Adrenal gland (tissue), 12 donors: ENCODE data around the gene ZSCAN1. TPM values are rescaled to one million over a fixed set of nuclear protein-coding genes. Genes with fewer than 3 reads are reported as not detected.
"Not testable (repeated sequence)": the region's sequence is repeated elsewhere in the genome, so short reads cannot be mapped to it uniquely, and the experiment has no call there.

Experiments
- DNase-seq, 7 donors: peaks; one replicate each; pipeline ENCODE4 v3.0.0-alpha.2; 2019 to 2020
- H3K27ac ChIP-seq, 5 donors: fragments of 200-600 bp; sonication (generic) in 4 of 5; 1 replicate in 3 of 5; 2 replicates in 2 of 5; pipeline versions ENCODE4 v1.5.1 to v1.8.0; 2016 to 2020; ENCODE audit warnings: mild to moderate bottlenecking in 1 of 5
- H3K27me3 ChIP-seq: fragments of 200-600 bp; 2 replicates; pipeline ENCODE4 v1.8.0; 2021
- H3K36me3 ChIP-seq, 2 donors: fragments of 200-600 bp; replicated peaks in 1 of 2; 1 replicate in 1 of 2; 2 replicates in 1 of 2; pipeline versions ENCODE4 v1.5.1 to v1.8.0; 2018 to 2022
- H3K4me1 ChIP-seq, 2 donors: fragments of 200-600 bp; replicated peaks in 1 of 2; 1 replicate in 1 of 2; 2 replicates in 1 of 2; pipeline versions ENCODE4 v1.5.1 to v1.8.0; 2018 to 2021
- H3K4me3 ChIP-seq, 4 donors: fragments of 200-600 bp; sonication (generic) in 3 of 4; one replicate each; pipeline ENCODE4 v1.5.1; 2016 to 2018
- H3K9me3 ChIP-seq, 3 donors: fragments of 200-600 bp; sonication (generic) in 1 of 3; replicated peaks in 1 of 3; 1 replicate in 2 of 3; 2 replicates in 1 of 3; pipeline versions ENCODE4 v1.5.1 to v1.8.0; 2016 to 2021
- POLR2A ChIP-seq, 2 donors: fragments of 450-650 bp; IDR thresholded peaks; one replicate each; pipeline ENCODE4 v1.6.1; 2017; ENCODE audit warnings: antibody characterized with exemption in 2 of 2, mild to moderate bottlenecking in 2 of 2, moderate library complexity in 1 of 2
- WGBS, 4 donors: extraction: QIAGEN DNeasy Blood & Tissue Kit in 2 of 4; methylation state at CpG; one replicate each; pipeline versions ENCODE4 v1.1.5 to v1.1.7; 2013 to 2017; 5-methylcytosine and 5-hydroxymethylcytosine counted together
- intact Hi-C, 2 donors: fragments of 100-400 bp; cut with DNase I; formaldehyde crosslinking; loops; one replicate each; pipeline versions ENCODE4 v1.14.1 to v1.15.0; 2022 to 2023
- polyA plus RNA-seq, 3 donors: library from polyadenylated mRNA; stranded (reverse); fragments of 200-250 nt in 2 of 3; fragments of 350-450 nt in 1 of 3; fragmentation: Illumina TruSeq in 1 of 3; extraction: RNeasy Lipid Tissue Mini Kit (QIAGEN cat#74804) in 1 of 3; gene quantifications; one replicate each; pipeline ENCODE4 v1.2.3, GENCODE V29; 2013 to 2014
- total RNA-seq, 9 donors: library from RNA; depleted of rRNA in 4 of 9; stranded (reverse); fragments of >200 nt in 4 of 9; fragments of 120-200 nt in 1 of 9; fragmentation: NEBNext Ultra II Directional in 1 of 9; extraction: Animal tissue kit (Norgen Biotek cat#: 25700) in 1 of 9; gene quantifications; one replicate each; pipeline versions ENCODE4 v1.1.0 to v1.2.4, GENCODE V29; 2013 to 2023
- TF ChIP-seq, protein P1 (sequence below), 6 experiments: fragments of 450-650 bp in 4 of 6; fragments of 200-600 bp in 2 of 6; sonication (generic) in 1 of 6; IDR thresholded peaks; 1 replicate in 5 of 6; 2 replicates in 1 of 6; pipeline versions ENCODE4 v1.5.1 to v1.8.0; 2016 to 2021; ENCODE audit warnings: antibody characterized with exemption in 6 of 6, mild to moderate bottlenecking in 2 of 6, moderate library complexity in 1 of 6
- donor health status: healthy with polysubstance abuse.
- donor health status: Bipolar disorder and iron deficiency.
- donor health status: DM: yes; HTN: yes; CAD: no.
- donor health status: DM: no; HTN: no; CAD: no.
- donor health status: DM: no; HTN: no; CAD: no.
- donor health status: DM: yes; HTN: yes; CAD: no.

The ZSCAN1 gene
- total and polyA plus RNA-seq, 12 donors = 0.13 to 4.3 (median 0.78) TPM; not detected in 5

DNA sequence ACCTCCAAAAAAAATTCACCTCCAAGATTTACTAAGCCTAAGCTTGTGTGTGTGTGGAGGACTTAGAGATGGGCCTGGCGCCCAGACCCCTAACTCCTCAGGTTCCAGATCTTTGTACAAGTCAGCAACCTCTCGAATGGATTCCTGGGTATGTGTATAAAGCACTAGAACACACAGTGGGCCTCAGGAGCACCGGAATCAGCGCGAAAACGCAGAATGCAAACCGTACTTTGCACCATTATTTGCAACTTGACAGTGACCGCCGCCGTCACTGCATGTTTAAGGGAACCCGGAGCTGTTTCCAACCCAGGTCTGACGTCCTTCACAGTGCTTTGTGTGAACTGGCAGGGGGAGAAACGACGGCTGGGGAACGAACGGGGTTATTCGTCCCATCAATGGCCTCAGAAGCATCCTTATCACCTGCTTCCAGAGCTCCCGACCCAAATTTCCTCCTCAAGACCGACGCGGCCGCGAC is 31.9 kb upstream of the ZSCAN1 start:
- WGBS, 4 donors = 2 to 7% (median 5%) methylated on average over 12 to 23 of the region's 23 CpGs
- DNase-seq = peak in 5 of 7 donors; percentile 23 to 59 (median 34)
- Histone ChIP-seq H3K27ac (peak overlapping the region; percentile 6 to 91 (median 86)), H3K27me3 (no peaks in the 10 kb centered on the region), H3K9me3 (peaks cover 0 to 50% (median 0%) of the 10 kb centered on the region in 3 donors), H3K4me1 (peaks cover 5 to 13% of the 10 kb centered on the region in 2 donors), H3K4me3 (peak overlapping the region; percentile 27 to 95 (median 66)), H3K36me3 (peaks cover 0 to 33% of the 10 kb centered on the region in 2 donors)
- TF ChIP-seq POLR2A (IDR thresholded peaks at IDR 0.05) = no peak
- TF ChIP-seq, protein P1, sequence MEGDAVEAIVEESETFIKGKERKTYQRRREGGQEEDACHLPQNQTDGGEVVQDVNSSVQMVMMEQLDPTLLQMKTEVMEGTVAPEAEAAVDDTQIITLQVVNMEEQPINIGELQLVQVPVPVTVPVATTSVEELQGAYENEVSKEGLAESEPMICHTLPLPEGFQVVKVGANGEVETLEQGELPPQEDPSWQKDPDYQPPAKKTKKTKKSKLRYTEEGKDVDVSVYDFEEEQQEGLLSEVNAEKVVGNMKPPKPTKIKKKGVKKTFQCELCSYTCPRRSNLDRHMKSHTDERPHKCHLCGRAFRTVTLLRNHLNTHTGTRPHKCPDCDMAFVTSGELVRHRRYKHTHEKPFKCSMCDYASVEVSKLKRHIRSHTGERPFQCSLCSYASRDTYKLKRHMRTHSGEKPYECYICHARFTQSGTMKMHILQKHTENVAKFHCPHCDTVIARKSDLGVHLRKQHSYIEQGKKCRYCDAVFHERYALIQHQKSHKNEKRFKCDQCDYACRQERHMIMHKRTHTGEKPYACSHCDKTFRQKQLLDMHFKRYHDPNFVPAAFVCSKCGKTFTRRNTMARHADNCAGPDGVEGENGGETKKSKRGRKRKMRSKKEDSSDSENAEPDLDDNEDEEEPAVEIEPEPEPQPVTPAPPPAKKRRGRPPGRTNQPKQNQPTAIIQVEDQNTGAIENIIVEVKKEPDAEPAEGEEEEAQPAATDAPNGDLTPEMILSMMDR (IDR thresholded peaks at IDR 0.05) = no peak
- intact Hi-C loops = no loop called here

DNA sequence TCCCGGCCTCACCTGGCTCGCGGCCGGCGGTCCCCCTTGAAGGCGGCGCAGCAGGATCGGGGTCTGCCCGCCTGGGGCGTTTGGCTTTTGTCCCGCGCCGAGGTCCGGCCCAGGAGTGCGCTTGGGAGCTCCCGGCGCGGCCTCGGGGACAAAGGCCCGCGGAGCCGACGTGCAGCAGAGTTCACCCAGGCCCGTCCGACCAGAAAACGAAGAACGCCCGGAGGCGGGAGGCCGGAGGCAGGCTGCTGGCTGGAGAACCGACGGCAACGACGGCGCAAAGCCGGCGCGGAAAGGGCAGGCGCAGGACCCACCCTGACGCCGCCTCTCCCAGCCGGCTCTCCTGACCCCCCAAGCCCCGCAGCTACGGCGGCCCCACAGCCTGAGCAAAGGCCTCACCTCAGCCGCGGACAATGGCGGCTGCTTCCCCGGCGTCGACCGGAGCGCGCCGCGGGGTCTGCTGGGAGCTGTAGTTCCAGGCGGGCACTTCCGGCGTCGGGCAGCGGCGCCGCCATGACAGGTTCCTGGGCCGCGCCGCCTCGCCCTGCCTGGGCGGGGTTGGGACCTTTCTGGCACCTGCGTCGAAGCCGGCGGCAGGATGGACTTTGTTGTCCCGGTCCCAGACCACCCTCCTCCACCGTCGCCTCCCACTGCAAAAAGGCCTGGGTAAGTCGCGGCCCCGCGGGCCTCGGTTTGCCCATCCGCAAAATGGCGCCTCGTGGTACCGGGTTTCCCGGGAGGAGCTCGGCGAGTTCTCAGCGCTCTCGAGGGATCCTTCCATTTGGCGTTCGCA is 31.2 kb upstream of the ZSCAN1 start, which contains the start of gene ZNF606:
ZNF606 (minus strand) TSS at position 437 of the 790 bp plus-strand sequence. CDS start 1,501 bp downstream, outside the sequence.
- peak; percentile 79 to 88 (median 87) for DNase-seq
- WGBS, 4 donors = 1% methylated on average over 29 to 91 of the region's 91 CpGs
- peaks cover 0 to 30% of the 10 kb centered on the region in 2 donors for H3K36me3 ChIP-seq
- intact Hi-C loops = no loop called here
- no peaks in the 10 kb centered on the region for H3K27me3 ChIP-seq
- peaks cover 0 to 51% (median 0%) of the 10 kb centered on the region in 3 donors for H3K9me3 ChIP-seq
- peak within 1 kb of the TSS; percentile 6 to 91 (median 86) for H3K27ac ChIP-seq
- TF ChIP-seq, protein P1 (IDR thresholded peaks at IDR 0.05) = no peak
- TF ChIP-seq POLR2A (IDR thresholded peaks at IDR 0.05) = peak; percentile 58 to 60
- H3K4me3 ChIP-seq = peak within 1 kb of the TSS; percentile 27 to 95 (median 66)
- H3K4me1 ChIP-seq = peaks cover 5 to 13% of the 10 kb centered on the region in 2 donors

GRCh38 chr19:58003174-58003828 is 30.5 kb upstream of the ZSCAN1 start:
- peaks cover 5 to 13% of the 10 kb centered on the region in 2 donors for H3K4me1 ChIP-seq
- 25 to 43% (median 26%) methylated on average over 25 to 31 of the region's 31 CpGs for WGBS, 4 donors
- TF ChIP-seq POLR2A (IDR thresholded peaks at IDR 0.05) = no peak
- TF ChIP-seq, protein P1 (IDR thresholded peaks at IDR 0.05) = no peak
- peak overlapping the region in 4 of 5 donors; percentile 6 to 91 (median 88) for H3K27ac ChIP-seq
- peak overlapping the region in 3 of 4 donors; percentile 27 to 69 (median 62) for H3K4me3 ChIP-seq
- intact Hi-C loops = no loop called here
- DNase-seq = peak in 1 of 7 donors; percentile 11
- peaks cover 0 to 23% of the 10 kb centered on the region in 2 donors for H3K36me3 ChIP-seq
- H3K9me3 ChIP-seq = peaks cover 0 to 51% (median 0%) of the 10 kb centered on the region in 3 donors
- no peaks in the 10 kb centered on the region for H3K27me3 ChIP-seq

DNA sequence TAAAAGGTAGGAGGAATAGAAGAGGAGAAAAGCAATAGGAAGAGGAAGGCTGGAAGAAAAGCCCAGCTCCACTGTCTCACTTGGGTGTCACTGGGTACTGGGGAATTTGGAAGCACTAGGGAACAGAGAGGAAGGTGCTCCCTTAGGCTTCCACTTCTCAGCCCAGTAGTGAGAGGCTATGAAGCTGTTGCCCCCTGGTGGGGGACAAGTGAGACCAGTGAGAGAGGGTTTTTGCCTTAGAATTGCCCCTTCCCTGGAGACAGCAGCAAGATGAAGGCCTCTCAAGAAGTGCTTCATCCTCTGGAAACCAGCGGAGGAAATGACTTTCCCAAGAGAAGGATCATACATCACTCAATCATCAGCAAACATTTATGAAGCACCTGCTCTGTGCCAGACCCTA is 26.5 kb upstream of the ZSCAN1 start:
- no peak overlapping the region for H3K27ac ChIP-seq
- intact Hi-C loops = no loop called here
- no peak for DNase-seq
- no peak overlapping the region for H3K4me3 ChIP-seq
- peaks cover 0 to 83% (median 0%) of the 10 kb centered on the region in 3 donors for H3K9me3 ChIP-seq
- no peaks in the 10 kb centered on the region for H3K36me3 ChIP-seq
- H3K27me3 ChIP-seq = no peaks in the 10 kb centered on the region
- no peak for TF ChIP-seq POLR2A (IDR thresholded peaks at IDR 0.05)
- TF ChIP-seq, protein P1 (IDR thresholded peaks at IDR 0.05) = no peak
- 75 to 93% (median 85%) methylated on average over 1 of the region's 1 CpG for WGBS, 4 donors
- H3K4me1 ChIP-seq = peaks cover 0 to 6% of the 10 kb centered on the region in 2 donors

DNA sequence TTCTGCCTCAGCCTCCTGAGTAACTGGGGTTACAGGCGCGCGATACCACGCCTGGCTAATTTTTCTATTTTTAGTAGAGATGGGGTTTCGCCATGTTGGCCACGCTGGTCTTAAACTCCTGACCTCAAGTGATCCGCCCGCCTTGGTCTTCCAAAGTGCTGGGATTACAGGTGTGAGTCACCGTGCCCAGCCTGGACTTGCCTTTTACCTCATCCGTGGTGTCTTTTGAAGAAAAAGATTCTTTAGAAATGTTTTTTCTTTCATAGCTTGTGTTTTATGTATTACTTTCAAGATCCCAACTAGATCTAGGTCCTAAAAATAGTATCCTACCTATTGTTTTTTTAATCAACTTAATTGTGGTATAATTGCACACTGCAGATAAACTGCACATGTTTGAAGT is 24.9 kb upstream of the ZSCAN1 start:
- H3K9me3 ChIP-seq = peaks cover 0 to 85% (median 0%) of the 10 kb centered on the region in 3 donors
- H3K4me3 ChIP-seq, DNase-seq, H3K27ac ChIP-seq, H3K27me3 ChIP-seq, H3K4me1 ChIP-seq, intact Hi-C loops, H3K36me3 ChIP-seq: not testable (repeated sequence)
- WGBS, 4 donors = 29 to 47% (median 38%) methylated on average over 10 of the region's 10 CpGs
